Astrocyte (in vitro differentiated cells and primary cell): ENCODE data around the gene HS6ST1.

Source experiments
- CTCF ChIP-seq: IDR thresholded peaks from 2 replicates; pipeline ENCODE4 v1.5.1; 2011; ENCODE audit warnings: low read depth, mild to moderate bottlenecking, inconsistent platforms, low read length, moderate library complexity; ENCODE audit not compliant: insufficient read depth
- EZH2 ChIP-seq: IDR thresholded peaks from 2 replicates; pipeline ENCODE4 v1.6.1; 2012; ENCODE audit warnings: mild to moderate bottlenecking, low read length, inconsistent platforms; ENCODE audit not compliant: insufficient read depth

- no peak for TF ChIP-seq CTCF
- no peak for TF ChIP-seq EZH2
These were observed 2.6 kb downstream of the HS6ST1 start for GRCh38 chr2:128315829-128316776.
